ENCODE data around the gene PTGDR2.

The PTGDR2 gene

GRCh38 chr11:60855726-60856633 lies at the start of gene PTGDR2:
Gene PTGDR2 (minus strand): TSS chr11:60855950. CDS start chr11:60853722, 2,228 bp downstream.
- no peak for DNase-seq (ENCODE audit: low read depth)

DNA sequence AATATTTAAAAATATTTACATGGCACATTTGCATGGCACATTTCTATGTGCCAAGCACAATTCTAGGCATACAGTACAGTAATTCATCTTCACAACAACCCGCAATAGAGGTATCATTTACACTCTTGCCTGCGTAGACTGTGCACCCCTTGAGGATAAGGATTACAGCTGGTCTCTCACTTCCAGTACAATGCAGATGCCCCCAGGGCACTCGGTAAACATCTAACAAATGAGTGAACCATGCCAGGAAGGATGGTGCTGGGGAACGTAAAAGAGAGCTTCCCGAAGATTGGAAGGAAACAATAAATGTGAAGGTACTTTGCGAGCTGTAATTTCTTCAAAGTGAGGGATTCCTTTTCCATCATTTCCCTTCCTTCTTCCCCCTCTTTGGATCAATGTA lies 49.3 kb upstream of the PTGDR2 start:
- DNase-seq (ENCODE audit: low read depth) = peak; percentile 16

- DNase-seq (ENCODE audit: low read depth) = no peak
Measured at GRCh38 chr11:60902625-60903024, 46.9 kb upstream of the PTGDR2 start.

DNA sequence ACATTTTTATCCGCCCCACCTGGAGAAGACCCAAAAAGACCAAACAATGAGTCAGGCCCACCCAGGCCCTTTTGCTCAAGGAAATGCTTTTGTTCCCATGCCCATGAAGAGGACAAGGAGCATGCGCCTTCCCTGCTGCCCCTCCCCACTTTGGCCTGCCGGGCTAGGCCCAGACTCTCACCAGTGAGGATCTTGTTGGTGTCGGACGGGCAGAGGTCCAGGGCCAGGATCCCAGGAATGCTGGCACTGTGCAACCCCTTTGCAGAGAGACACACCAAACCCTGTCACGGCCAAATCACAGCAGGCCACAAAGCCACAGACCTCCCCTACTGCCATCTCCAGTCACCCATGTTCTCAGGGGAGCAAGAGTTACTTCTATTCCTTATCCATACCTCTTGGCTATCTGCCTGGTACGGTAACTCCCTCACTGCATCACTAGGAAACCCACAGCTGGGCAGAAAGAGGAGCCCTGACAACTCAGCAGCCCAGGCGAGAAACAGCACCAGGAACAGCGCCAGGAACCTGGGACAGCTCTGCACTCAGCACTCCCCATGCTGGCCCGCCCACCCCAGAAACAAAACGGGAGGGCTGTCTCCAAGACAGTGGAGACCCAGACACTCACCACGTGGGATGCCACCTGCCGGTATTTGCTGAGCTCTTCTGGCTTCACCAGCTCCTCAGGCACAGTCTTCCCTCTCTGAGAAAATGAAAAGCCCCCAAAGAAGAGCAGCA lies 45.1 kb upstream of the PTGDR2 start:
- no peak for DNase-seq (ENCODE audit: low read depth)

DNA sequence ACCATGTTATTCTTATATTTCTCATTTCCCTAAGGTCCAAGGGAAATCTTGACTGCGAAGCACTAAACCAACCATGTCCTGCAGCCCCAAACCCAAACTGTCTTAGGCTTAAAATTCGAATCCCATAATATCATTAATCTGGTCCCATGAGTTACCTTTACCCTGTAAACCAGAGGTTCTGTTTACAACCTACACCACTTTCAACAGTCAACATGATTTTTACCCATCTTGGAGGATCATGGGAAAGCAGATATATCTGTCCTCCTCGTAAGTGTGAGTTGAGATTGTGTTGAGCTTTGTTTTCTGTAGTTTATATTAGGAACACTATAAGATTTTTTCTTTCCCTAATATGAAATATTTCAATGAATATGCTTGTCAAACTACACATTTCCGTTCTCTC lies 44.2 kb upstream of the PTGDR2 start:
- no peak for DNase-seq (ENCODE audit: low read depth)

- DNase-seq (ENCODE audit: low read depth) = peak; percentile 70
Measured at GRCh38 chr11:60899046-60899936, 43.5 kb upstream of the PTGDR2 start.

- no peak for DNase-seq (ENCODE audit: low read depth)
Measured at GRCh38 chr11:60897496-60897895, 41.7 kb upstream of the PTGDR2 start.

DNA sequence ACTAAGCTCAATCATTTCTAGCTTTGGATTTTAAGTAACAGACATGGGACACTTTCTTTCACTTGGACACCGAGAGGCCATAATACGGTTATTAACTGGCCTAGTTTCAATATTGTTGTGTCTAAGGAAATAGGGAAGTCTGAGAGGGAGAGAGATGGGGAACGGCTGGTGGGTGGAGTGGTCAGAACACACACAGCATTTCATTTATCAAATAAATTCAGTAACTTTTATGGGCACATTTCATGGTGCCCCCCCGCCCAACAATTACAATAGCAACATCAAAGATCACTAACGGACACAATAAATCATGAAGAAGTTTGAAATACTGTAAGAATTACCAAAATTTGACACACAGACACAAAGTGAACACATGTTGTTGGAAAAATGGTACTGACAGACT lies 39.9 kb upstream of the PTGDR2 start:
- no peak for DNase-seq (ENCODE audit: low read depth)

DNA sequence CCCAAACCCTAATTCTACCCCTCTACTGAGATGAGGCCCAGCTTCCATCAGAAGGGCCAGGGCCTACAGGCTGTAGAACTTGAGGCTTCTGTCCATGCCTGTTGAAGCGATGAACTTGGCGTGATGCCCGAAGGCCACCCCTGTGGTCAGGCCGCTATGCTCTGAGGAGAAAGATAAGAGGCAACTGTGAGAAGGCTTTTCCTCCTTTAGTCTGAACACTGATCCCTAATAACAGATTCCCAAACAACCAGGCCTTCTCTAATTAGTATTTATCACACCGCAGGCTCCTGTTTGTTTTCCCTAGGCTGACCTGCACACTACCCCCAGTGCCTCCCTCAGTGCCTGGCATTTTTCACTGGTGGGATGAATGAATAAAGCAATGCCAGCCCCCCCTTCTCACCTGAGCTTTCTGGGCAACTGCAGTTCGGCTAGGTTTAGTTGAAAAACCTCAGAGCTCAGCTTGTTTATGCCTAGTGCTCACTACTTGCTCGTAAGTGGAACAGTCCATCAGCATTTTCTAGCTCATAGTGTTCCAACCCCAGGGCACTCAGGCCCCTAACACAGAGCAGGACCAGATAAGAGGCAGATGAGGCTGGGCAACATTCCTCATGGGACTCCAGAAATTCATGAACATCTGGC lies 35.5 kb upstream of the PTGDR2 start:
- no peak for DNase-seq (ENCODE audit: low read depth)

DNA sequence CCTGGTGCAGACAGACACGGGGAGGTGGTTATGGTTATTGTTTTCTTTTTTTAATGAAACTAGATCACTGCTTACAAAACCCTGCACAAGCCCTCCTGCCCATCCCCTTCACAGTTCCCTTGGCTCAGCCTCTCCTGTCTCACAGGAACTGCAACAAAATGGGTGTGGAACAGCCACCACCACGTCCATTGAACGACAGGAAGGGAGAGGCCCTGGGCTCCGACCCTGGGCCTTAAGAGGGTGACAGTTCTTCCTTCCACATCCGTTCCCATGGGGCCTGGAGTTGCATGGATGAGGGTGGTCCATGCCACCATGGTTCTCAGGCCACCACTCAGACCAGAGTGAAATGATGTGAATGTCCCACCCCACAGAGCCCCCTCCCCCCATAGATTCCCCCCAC lies 34.9 kb upstream of the PTGDR2 start:
- no peak for DNase-seq (ENCODE audit: low read depth)

GRCh38 chr11:60889869-60890311 lies 34.1 kb upstream of the PTGDR2 start:
- no peak for DNase-seq (ENCODE audit: low read depth)

GRCh38 chr11:60887556-60887955 lies 31.8 kb upstream of the PTGDR2 start:
- DNase-seq (ENCODE audit: low read depth) = peak; percentile 67

- DNase-seq (ENCODE audit: low read depth) = no peak
Measured at GRCh38 chr11:60880643-60881282, 25.0 kb upstream of the PTGDR2 start.

GRCh38 chr11:60879971-60880588 lies 24.3 kb upstream of the PTGDR2 start:
- DNase-seq (ENCODE audit: low read depth) = no peak

DNA sequence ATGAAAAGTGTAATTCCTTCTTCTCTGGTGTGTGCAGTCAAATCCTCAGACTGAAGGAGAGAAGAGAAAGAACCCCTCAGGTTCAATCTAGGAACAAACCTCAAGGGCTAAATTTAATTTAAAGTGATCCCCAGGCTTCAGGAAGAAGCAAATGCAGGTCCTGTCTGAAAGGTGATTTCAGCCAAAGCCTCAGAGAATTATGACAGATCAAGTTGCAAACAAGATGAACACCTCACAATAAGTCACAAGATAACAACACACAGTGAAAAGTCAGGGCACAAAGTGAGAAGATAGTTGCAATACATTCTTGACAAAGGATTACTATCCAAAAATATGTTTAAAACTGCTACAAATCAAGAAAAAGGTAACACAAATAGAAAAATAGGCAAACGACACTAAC lies 23.4 kb upstream of the PTGDR2 start:
- no peak for DNase-seq (ENCODE audit: low read depth)

- DNase-seq (ENCODE audit: low read depth) = no peak
Measured at GRCh38 chr11:60878245-60879101, 22.7 kb upstream of the PTGDR2 start.

GRCh38 chr11:60876168-60876485 lies 20.4 kb upstream of the PTGDR2 start:
- no peak for DNase-seq (ENCODE audit: low read depth)

- no peak for DNase-seq (ENCODE audit: low read depth)
Measured at GRCh38 chr11:60875366-60876167, 19.8 kb upstream of the PTGDR2 start.
